ENCODE measurements around the gene TMED9.
"Not testable (repeated sequence)": the region's sequence is repeated elsewhere in the genome, so short reads cannot be mapped to it uniquely, and the experiment has no call there.

The TMED9 gene

GRCh38 chr5:177607452-177608192 lies 15.6 kb downstream of the TMED9 start:
- DNase-seq = peak; percentile 48

GRCh38 chr5:177608243-177609075 lies 16.5 kb downstream of the TMED9 start:
- no peak for DNase-seq

- no peak for DNase-seq
Measured at GRCh38 chr5:177609076-177610059, 17.4 kb downstream of the TMED9 start.

GRCh38 chr5:177610131-177610769 lies 18.2 kb downstream of the TMED9 start:
- no peak for DNase-seq

- DNase-seq = no peak
Measured at GRCh38 chr5:177610770-177611445, 18.9 kb downstream of the TMED9 start.

- no peak for DNase-seq
Measured at GRCh38 chr5:177611446-177612214, 19.6 kb downstream of the TMED9 start.

- no peak for DNase-seq
Measured at GRCh38 chr5:177612215-177612673, 20.2 kb downstream of the TMED9 start.

- no peak for DNase-seq
Measured at GRCh38 chr5:177620560-177620959, 28.6 kb downstream of the TMED9 start.

- DNase-seq = not testable (repeated sequence)
Measured at GRCh38 chr5:177624172-177624571, 32.2 kb downstream of the TMED9 start.

- not testable (repeated sequence) for DNase-seq
Measured at GRCh38 chr5:177630186-177630585, 38.2 kb downstream of the TMED9 start.

GRCh38 chr5:177634912-177635311 lies 42.9 kb downstream of the TMED9 start:
- DNase-seq = not testable (repeated sequence)

GRCh38 chr5:177645462-177645861 lies 53.5 kb downstream of the TMED9 start:
- DNase-seq = not testable (repeated sequence)
